D721Med (cell line): ENCODE measurements around the gene HEXB.

Source experiments
- DNase-seq: peaks from one replicate; pipeline ENCODE4 v3.0.0; 2011; ENCODE audit warnings: low spot score; ENCODE audit not compliant: insufficient read length
- FAIRE-seq: peaks from 2 replicates; lab custom pipeline; 2011; peaks lifted over from hg19 to GRCh38; lab: Jason Lieb, UNC
- CTCF ChIP-seq: IDR thresholded peaks from 2 replicates; pipeline ENCODE4 v1.5.1; 2012; ENCODE audit warnings: mild to moderate bottlenecking, control low read depth; ENCODE audit not compliant: insufficient read depth; ENCODE audit errors: missing control alignments

Gene HEXB

GRCh38 chr5:74684900-74685851 lies at the start of gene HEXB:
TSS of gene HEXB (plus strand) at chr5:74685233. CDS start at chr5:74685261, 28 bp downstream.
- TF ChIP-seq CTCF: no peak
- DNase-seq: peak; percentile 68
- no peak for FAIRE-seq

- DNase-seq (no peak), FAIRE-seq (no peak)
- no peak for TF ChIP-seq CTCF
Measured at GRCh38 chr5:74636149-74636548, 48.9 kb upstream of the HEXB start.

DNA sequence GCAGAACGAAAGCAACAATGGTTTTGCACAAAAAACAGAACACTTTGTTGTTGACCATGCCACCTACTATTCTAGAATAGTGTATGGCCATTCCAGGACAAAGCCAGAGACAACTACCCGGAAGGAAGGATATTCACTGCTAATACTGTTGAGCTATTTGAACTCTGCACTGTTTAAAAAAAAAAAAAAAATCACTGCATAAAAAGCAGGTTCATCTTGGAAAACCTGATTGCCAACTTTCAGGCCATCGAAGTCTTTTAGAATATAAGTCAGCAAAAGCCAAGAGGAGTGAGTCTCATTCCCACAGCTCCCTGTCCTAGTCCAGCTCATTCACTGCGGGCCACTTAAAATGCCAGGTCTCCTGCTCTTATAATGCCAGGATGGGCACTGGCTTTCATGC lies 48.5 kb upstream of the HEXB start:
- FAIRE-seq (no peak), DNase-seq (no peak)
- TF ChIP-seq CTCF: no peak

DNA sequence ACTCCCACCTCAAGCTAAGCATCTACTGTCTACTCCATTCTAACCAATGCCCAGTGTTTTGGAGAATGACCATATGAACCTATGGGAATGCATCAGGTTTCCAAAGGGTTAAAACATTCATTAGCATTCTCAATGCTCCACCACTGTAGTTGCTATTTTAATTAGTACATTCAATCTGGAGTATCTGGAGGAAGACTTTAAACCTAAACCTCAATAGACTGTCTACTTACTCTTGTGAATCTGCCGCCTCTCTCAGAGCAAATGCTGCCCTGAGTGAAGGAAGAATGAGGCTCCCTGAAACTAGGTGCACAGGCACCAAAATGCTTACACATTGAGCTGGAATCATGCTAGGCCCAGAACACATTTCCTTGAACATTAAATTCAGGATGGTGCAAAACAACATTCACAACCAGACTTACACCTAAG lies 46.5 kb upstream of the HEXB start:
- no peak for TF ChIP-seq CTCF
- FAIRE-seq (no peak), DNase-seq (no peak)

GRCh38 chr5:74638970-74639806 lies 45.8 kb upstream of the HEXB start:
- no peak for TF ChIP-seq CTCF
- no peak for FAIRE-seq
- DNase-seq: no peak

- no peak for TF ChIP-seq CTCF
- no peak for FAIRE-seq
- no peak for DNase-seq
Measured at GRCh38 chr5:74639807-74640449, 45.1 kb upstream of the HEXB start.
